Endothelial cell of coronary artery (primary cell): ENCODE results near the gene TBC1D9. TPM values are rescaled to one million over a fixed set of nuclear protein-coding genes. Genes with fewer than 3 reads are reported as not detected.

ENCODE experiments used
- total RNA-seq: library from RNA; depleted of rRNA; stranded (reverse); fragments of >200 nt; gene quantifications from 2 replicates; pipeline ENCODE4 v1.2.3, GENCODE V29; 2014

Gene TBC1D9
- 55.7 and 58.6 TPM in 2 replicates for total RNA-seq

DNA sequence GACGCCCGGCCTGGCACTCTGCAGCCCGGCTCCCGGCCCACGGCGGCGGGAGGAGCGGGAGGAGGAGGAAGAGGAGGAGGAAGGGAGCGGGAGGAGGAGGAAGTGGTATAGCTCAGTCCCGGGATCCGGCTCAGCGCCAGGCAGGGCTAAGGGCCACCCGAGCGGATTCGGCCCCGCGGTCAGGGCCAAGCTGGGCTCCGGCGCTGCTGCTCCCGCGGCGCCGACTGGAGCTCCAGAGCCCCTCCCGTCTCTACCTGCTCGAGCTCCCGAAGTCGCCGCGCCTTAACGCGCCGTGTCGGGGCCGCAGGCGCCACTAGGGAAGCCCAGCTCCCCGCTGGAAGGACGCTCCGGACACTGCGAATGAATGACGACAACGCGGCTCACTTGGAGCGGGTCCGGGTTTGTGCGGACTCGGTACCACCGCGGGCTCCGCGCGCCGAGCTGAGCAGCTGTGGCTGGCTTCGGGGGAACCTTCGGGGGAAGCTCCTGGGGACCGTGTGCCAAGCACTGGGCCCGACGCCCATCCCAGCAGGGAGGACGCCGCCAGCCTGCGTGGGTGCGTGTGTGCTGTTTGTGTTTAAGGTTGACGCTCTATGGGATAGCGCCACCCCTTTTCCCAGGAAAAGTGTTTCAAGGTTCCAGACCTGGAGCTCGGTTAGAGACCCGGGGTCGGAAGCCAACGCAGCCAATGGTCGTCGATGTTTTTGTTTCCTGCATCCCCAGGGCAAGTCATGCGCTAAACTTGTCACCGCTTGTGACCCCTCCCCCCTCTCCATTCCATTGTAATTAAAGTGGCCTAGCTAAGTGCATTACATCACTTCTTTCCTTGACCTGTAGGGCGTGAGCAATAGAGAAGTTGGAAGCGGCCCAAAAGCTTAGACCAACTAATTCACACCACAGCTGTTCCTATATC, at the start of gene TBC1D9:
Gene TBC1D9 (minus strand): TSS at position 67 of the 913 bp plus-strand sequence. CDS start 340 bp downstream, outside the sequence.

Other genes with a start within 250 kb of the TBC1D9 start
- 15.0 and 19.1 TPM in 2 replicates for gene ELMOD2, start 232.2 kb downstream of the TBC1D9 start, total RNA-seq
- gene UCP1, start 187.4 kb downstream of the TBC1D9 start, total RNA-seq: not detected in 2 replicates